CD1c-positive myeloid dendritic cell (primary cell): Measurements from ENCODE around the gene REC114.
"Not testable (repeated sequence)": the region's sequence is repeated elsewhere in the genome, so short reads cannot be mapped to it uniquely, and the experiment has no call there.

ENCODE experiments used
- DNase-seq: peaks from one replicate; pipeline ENCODE4 v3.0.0-alpha.2; 2016; ENCODE audit errors: extremely low spot score

Gene REC114

GRCh38 chr15:73455876-73456275 lies 12.9 kb downstream of the REC114 start:
- no peak for DNase-seq

- DNase-seq: no peak
Observed at GRCh38 chr15:73457334-73457733, 14.4 kb downstream of the REC114 start.

GRCh38 chr15:73460662-73461061 lies 17.7 kb downstream of the REC114 start:
- no peak for DNase-seq

- DNase-seq: no peak
Observed at GRCh38 chr15:73464602-73465001, 21.6 kb downstream of the REC114 start.

- DNase-seq: no peak
Observed at GRCh38 chr15:73467758-73468157, 24.8 kb downstream of the REC114 start.

- no peak for DNase-seq
Observed at GRCh38 chr15:73474785-73475184, 31.8 kb downstream of the REC114 start.

GRCh38 chr15:73476704-73477216 lies 33.8 kb downstream of the REC114 start:
- DNase-seq: no peak

GRCh38 chr15:73480050-73480449 lies 37.1 kb downstream of the REC114 start:
- no peak for DNase-seq

GRCh38 chr15:73482166-73482565 lies 39.2 kb downstream of the REC114 start:
- peak; percentile 40 for DNase-seq

- DNase-seq: no peak
Observed at GRCh38 chr15:73483053-73483452, 40.1 kb downstream of the REC114 start.

- DNase-seq: no peak
Observed at GRCh38 chr15:73485372-73485771, 42.4 kb downstream of the REC114 start.

GRCh38 chr15:73485885-73486284 lies 42.9 kb downstream of the REC114 start:
- not testable (repeated sequence) for DNase-seq

- no peak for DNase-seq
Observed at GRCh38 chr15:73488698-73489097, 45.7 kb downstream of the REC114 start.

- no peak for DNase-seq
Observed at GRCh38 chr15:73493922-73494321, 51.0 kb downstream of the REC114 start.

- DNase-seq: no peak
Observed at GRCh38 chr15:73495181-73495580, 52.2 kb downstream of the REC114 start.

- no peak for DNase-seq
Observed at GRCh38 chr15:73500696-73501095, 57.7 kb downstream of the REC114 start.

GRCh38 chr15:73504885-73505284 lies 61.9 kb downstream of the REC114 start:
- DNase-seq: no peak

- no peak for DNase-seq
Observed at GRCh38 chr15:73515527-73515926, 72.6 kb downstream of the REC114 start.

GRCh38 chr15:73517566-73517965 lies 74.6 kb downstream of the REC114 start:
- DNase-seq: no peak

- no peak for DNase-seq
Observed at GRCh38 chr15:73518180-73518862, 75.4 kb downstream of the REC114 start.

- DNase-seq: peak; percentile 23
Observed at GRCh38 chr15:73518876-73519733, 76.1 kb downstream of the REC114 start.

GRCh38 chr15:73522011-73522410 lies 79.0 kb downstream of the REC114 start:
- DNase-seq: no peak

GRCh38 chr15:73524919-73525318 lies 82.0 kb downstream of the REC114 start:
- no peak for DNase-seq
